SW 1271 (cell line): Measurements from ENCODE around the gene SYPL2.
"Not testable (repeated sequence)": the region's sequence is repeated elsewhere in the genome, so short reads cannot be mapped to it uniquely, and the experiment has no call there.

ENCODE experiments used
- DNase-seq, 2 experiments: peaks; one replicate each; lab custom pipeline; 2025; lab: John Stamatoyannopoulos, UW

The SYPL2 gene

GRCh38 chr1:109472779-109473178, 6.4 kb downstream of the SYPL2 start:
- DNase-seq, result no peak

GRCh38 chr1:109473284-109474057, 7.1 kb downstream of the SYPL2 start:
- not testable (repeated sequence) for DNase-seq

GRCh38 chr1:109474697-109475096, 8.4 kb downstream of the SYPL2 start:
- DNase-seq, result no peak

GRCh38 chr1:109475261-109475660, 8.9 kb downstream of the SYPL2 start:
- DNase-seq, result no peak

- no peak for DNase-seq
Observed at GRCh38 chr1:109476825-109477224, 10.5 kb downstream of the SYPL2 start.

- DNase-seq, result no peak
Observed at GRCh38 chr1:109477821-109478220, 11.5 kb downstream of the SYPL2 start.

GRCh38 chr1:109478806-109479205, 12.5 kb downstream of the SYPL2 start:
- no peak for DNase-seq

GRCh38 chr1:109479311-109479710, 13.0 kb downstream of the SYPL2 start:
- DNase-seq, result no peak

- no peak for DNase-seq
Observed at GRCh38 chr1:109479901-109480300, 13.6 kb downstream of the SYPL2 start.

- no peak for DNase-seq
Observed at GRCh38 chr1:109481646-109482045, 15.3 kb downstream of the SYPL2 start.

- no peak for DNase-seq
Observed at GRCh38 chr1:109482242-109482641, 15.9 kb downstream of the SYPL2 start.

GRCh38 chr1:109482791-109483671, 16.7 kb downstream of the SYPL2 start:
- no peak for DNase-seq

GRCh38 chr1:109483672-109484518, 17.5 kb downstream of the SYPL2 start, which contains the start of gene ATXN7L2:
TSS of gene ATXN7L2 (plus strand) at chr1:109483905. CDS start at chr1:109483954, 49 bp downstream.
- peak; percentile 22 to 74 for DNase-seq

GRCh38 chr1:109484519-109484975, 18.2 kb downstream of the SYPL2 start:
- DNase-seq, result no peak

- no peak for DNase-seq
Observed at GRCh38 chr1:109485001-109485400, 18.7 kb downstream of the SYPL2 start.

- DNase-seq, result no peak
Observed at GRCh38 chr1:109487261-109487660, 20.9 kb downstream of the SYPL2 start.

- no peak for DNase-seq
Observed at GRCh38 chr1:109488201-109488600, 21.9 kb downstream of the SYPL2 start.

GRCh38 chr1:109488696-109489095, 22.4 kb downstream of the SYPL2 start:
- no peak for DNase-seq

GRCh38 chr1:109490029-109490933, 23.9 kb downstream of the SYPL2 start:
- DNase-seq, result peak in 1 of 2 experiments; percentile 36

- no peak for DNase-seq
Observed at GRCh38 chr1:109490934-109491302, 24.6 kb downstream of the SYPL2 start.

GRCh38 chr1:109491372-109491771, 25.0 kb downstream of the SYPL2 start:
- DNase-seq, result no peak
